Astrocyte (in vitro differentiated cells and primary cell): ENCODE measurements around the gene AAR2.

Source experiments
- EZH2 ChIP-seq: IDR thresholded peaks from 2 replicates; pipeline ENCODE4 v1.6.1; 2012; ENCODE audit warnings: mild to moderate bottlenecking, low read length, inconsistent platforms; ENCODE audit not compliant: insufficient read depth
- TF ChIP-seq, protein P1 (sequence below): IDR thresholded peaks from 2 replicates; pipeline ENCODE4 v1.5.1; 2011; ENCODE audit warnings: low read depth, mild to moderate bottlenecking, inconsistent platforms, low read length, moderate library complexity; ENCODE audit not compliant: insufficient read depth

GRCh38 chr20:36243726-36244125 is 7.4 kb downstream of the AAR2 start:
- no peak for TF ChIP-seq EZH2
- TF ChIP-seq, protein P1, sequence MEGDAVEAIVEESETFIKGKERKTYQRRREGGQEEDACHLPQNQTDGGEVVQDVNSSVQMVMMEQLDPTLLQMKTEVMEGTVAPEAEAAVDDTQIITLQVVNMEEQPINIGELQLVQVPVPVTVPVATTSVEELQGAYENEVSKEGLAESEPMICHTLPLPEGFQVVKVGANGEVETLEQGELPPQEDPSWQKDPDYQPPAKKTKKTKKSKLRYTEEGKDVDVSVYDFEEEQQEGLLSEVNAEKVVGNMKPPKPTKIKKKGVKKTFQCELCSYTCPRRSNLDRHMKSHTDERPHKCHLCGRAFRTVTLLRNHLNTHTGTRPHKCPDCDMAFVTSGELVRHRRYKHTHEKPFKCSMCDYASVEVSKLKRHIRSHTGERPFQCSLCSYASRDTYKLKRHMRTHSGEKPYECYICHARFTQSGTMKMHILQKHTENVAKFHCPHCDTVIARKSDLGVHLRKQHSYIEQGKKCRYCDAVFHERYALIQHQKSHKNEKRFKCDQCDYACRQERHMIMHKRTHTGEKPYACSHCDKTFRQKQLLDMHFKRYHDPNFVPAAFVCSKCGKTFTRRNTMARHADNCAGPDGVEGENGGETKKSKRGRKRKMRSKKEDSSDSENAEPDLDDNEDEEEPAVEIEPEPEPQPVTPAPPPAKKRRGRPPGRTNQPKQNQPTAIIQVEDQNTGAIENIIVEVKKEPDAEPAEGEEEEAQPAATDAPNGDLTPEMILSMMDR = no peak
